NCI-H526 treated with DMSO at 0.1 percent for 48 hours (cell line): ENCODE measurements around the gene EPSTI1.

Source experiments
- DNase-seq: peaks from one replicate; lab custom pipeline; 2025; lab: John Stamatoyannopoulos, UW

Gene EPSTI1

DNA sequence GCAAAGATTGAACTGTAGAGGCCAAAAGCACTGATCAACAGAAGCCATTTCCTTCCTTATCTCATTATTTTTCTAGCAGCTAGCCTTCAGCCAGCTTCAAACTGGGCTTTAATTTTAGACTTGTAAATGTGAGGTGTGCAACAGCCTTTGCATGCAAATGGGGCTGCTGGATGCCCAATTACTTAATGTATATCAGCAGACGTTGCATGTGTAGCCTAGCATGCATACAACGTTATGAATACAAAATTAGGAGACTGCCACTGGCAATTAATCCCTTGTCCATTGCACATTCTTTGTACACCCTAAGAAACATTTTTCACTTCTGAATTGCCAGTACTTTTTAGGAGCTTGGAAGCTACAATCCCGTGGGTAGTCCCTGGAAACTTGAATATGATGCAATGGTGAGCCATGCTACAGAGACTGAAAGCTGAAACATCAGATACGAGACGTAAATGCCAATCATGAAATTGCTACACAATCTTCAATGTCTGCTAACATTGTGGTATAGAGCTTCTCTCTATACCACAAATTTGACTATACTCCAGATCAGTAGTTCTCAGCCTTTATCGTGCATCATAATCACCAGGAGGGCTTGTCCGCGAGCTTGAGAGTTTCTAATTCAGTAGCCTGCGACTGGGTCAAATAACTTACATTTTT is 20.2 kb downstream of the EPSTI1 start:
- peak; percentile 96 for DNase-seq

DNA sequence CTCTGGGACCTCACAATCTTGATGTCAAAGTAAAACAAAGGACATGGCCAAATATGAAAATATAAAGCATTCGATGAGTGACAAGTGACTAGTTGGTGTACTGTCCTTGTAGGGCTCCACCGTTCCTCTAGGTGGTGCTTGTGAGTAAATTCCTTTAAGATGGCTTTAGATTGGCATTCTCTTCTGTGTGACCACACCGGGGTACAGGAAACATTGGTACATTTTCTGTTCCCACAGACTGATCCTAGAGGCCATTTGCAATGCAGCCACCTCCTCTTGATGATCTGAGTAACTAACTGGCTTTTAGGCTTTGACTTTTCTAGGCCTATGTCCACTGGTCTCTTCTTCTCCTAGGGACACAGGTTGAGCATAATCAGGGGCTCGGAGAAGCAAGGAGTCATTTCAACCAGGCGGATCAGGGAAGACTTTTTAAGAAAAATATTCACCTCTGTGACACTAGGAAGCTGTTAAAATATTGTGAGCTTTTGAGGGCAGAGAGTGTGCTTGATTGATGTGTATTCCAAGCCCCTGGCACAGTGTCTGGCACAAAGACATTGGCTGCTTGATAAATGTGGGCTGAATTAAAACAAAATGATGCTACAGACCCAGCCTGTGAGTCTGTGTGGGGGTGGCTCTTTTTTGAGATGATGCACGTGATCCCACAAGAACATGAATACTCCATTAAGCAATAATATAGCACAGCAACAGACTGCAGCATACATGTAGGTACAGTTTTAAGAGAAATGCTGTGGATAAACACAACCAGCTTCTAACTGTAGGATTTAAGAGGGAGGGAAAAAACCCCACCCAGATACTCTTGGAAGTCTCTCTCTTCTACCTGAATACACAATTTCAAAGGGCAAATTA is 21.0 kb downstream of the EPSTI1 start:
- peak; percentile 67 for DNase-seq

DNA sequence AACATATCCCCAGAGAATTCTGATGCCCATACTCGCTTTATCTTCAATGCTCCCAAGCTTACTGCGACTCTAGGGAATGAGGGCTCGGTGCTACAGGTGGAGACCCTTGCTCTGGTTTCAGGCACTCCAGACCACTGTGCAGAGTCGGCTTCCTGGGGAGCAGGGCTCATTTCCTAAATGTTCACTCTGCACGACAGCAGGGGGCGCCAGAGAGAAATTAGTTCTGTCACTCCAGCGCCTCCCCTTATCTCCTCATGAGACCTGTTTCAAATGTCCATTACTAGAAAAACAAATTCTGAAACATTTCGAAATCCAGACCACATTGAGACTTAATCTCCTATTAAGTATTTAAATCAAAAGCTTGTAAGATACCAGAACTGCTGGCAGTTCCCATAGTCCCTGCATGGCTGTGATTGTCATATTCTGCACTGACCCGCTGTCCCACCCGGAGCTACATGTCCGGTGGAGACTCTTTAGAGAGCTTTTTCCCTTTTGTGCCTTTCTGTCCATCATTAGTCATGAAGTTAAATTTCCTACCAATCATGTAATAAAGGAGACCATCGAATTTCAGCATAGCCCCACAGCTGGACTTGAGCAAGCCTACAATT is 22.4 kb downstream of the EPSTI1 start:
- DNase-seq: peak; percentile 26

DNA sequence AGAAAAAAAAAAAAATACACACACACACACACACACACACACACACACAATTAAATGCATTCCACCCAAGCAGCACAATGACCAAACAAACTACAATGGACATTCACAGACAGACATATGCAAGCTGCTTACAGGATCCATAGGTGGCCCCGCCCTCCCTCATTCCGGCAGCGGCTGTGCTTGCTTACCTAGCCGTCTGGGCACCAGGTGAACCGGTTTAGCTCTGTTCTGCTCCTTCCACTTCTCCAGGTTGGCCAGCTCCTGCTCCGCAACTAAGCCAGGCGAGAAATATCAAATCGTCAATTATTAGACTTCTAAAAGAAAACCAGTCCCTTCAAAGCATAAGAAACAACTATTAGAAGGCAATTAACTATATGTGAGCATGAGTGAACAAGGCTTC is 23.1 kb downstream of the EPSTI1 start:
- DNase-seq: peak; percentile 64

DNA sequence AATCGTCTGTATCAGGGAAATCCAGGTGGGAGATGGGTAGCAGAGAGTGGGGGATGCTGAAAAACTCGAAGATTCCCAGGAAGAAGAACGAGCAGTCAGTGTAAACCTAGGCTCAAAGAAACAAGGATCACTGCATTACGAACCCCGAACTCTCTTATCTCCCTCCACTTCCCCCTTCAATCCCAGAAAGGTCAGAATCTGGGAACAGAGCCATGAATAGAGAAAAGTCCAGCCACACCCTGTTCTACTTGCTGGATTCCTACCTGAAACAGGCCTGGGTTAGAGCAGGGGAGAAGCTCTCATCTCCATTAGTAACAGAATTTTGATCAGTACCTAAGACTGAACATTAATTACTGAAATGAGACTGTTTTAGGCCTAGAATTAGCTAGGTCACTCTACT is 24.4 kb downstream of the EPSTI1 start:
- DNase-seq: no peak

DNA sequence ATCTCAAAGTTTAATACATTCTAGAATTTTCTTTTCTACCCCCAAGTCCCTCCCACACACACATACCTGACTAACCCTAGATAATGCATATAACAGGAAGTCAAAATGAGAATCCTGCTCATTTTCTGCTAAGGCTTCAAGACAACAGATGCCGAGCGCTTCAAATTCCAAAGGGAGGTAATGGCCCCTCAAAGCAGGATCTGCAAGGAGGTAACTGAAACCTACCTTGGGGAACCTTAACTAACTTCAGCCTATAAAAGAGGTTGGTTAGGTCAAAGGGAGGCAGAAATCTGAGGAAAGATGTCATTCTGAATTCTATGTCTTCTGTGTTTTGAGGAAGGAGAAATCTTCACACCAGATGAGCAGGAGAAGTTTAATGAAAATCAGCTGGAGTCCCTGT is 26.8 kb downstream of the EPSTI1 start:
- no peak for DNase-seq

DNA sequence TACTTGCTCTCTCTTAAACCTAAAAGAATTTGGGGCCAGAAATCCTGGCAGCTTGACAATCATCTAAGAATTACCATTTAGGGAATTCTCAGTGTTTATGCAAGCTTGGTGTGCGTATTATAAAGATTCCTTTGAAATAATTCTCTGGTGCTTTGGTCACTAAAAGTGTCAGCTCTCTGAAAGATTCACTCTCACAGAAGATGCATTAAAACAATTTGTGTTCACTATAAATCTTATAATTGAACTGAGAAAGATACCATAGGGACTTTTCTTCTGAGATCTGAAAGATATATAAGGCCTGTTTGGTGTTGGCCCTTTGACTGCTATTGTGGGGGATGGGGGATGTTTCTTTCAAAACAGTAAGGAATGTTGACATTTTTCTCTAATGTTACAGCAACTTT is 27.3 kb downstream of the EPSTI1 start:
- DNase-seq: no peak

DNA sequence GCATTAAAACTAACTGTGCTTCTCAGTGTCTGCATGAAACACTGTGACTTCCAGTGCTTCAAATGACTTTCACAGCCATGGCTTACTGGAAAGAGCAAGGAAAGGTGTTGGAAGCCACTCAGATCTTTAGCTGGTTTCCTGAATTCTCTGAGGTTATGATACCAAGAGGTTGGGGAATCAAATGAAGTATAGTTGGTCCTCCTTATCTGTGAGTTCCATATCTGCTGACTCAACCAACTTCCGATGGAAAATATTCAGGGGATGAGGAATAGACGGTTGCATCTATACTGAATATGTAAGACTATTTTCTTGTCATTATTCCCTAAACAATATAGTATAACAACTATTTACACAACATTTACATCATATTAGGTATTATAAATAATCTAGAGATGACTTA is 32.4 kb downstream of the EPSTI1 start:
- no peak for DNase-seq

DNA sequence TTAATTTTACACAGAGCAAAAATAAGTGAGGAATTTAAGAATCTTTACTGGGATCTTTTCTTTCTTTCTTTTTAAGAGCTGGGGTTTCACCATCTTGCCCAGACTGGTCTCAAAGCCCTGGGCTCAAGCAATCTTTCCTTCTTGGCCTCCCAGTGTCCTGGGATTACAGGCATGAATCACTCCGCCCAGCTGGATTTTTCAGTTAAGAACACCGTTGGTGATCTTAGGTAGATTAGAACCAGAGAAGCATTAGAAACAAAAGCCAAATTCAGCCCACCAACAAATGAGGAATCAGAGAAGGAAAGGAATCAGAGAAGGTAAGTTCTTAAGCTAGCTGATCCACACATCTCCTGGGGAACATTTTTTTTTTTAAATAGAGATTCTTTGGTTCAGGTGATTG is 34.2 kb downstream of the EPSTI1 start:
- DNase-seq: no peak

DNA sequence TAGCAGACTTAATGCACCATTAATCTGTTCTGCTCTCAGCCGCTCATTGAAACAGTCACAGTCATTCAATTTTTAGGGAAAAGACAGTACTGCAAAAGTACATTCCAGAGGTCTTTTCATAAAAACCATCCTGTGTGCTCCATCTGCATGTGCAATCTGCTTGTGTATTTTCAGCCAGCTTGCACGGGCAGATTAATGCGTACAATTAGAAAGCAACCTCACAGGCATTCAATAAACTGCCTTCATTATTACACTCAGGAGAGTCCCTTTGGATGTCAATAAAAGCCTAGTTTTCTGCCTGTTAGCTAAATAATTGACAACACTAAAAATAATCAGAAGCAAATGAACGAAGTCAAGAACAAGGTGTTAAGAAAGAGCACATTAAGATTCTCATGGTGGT is 41.9 kb downstream of the EPSTI1 start:
- DNase-seq: no peak

DNA sequence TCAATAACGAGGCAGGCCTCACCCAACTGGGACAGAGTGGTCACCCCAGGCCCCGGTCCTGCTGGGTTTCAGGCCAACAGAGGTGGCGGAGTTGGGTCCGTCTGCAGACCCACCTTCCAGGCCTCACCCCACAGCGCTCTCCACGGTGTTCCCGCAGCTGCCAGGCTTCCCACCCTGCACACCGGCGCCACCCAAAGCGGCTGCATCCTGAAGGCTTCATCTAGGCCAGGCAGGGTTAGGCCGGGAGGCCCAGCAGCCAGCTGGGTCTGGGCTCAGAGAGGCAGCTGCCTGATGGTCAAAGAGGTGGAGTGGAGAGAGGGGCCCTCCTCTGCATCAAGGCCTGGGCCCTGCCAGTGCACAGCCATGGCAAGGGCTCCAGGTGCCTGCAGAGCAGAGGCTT is 44.1 kb downstream of the EPSTI1 start:
- no peak for DNase-seq

DNA sequence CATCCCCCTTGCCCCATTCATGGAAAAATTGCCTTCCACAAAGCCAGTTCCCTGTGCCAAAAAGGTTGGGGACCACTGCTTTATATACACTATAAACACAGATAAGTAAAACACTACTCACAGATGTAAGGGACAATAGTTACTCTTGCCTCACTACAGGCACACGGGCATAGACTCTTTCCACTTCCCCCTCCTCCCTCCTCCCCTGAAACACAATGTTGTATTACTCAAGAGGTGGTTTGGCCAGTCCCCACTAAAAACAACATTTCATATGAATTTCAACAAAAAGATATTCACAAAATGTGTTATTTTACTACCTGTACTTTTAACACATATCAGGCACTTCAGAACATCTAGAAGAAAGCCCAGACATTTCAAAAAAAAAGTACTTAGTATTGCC is 45.1 kb downstream of the EPSTI1 start:
- no peak for DNase-seq

DNA sequence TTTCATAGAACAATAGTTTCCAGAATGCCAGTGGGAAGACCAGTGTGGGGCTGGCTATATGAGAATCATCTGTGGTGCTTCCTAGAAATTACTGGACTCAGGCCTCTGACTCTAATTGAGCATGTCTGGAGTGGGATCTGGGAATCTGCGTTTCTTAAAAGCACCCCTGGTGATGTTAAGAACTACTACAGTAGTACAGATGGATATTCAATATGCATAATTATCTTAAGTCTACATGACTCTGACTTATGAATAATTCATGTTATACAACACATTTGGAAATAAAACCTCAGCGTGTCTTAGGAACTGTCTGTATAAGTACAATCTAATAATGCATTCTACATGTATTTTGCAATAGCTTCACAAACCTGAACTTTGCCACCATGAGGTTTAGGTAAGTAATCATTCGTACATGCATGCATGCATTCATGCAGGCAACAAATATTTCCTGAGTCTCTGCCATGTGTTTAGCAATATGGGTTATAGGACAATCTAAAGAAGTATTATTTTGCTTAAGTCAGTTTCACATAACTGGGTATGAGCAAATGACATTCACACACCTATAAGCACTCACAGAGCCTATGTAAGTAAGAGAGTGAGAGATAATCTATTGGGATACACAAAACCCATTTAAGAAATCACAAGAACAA is 62.0 kb downstream of the EPSTI1 start:
- no peak for DNase-seq

DNA sequence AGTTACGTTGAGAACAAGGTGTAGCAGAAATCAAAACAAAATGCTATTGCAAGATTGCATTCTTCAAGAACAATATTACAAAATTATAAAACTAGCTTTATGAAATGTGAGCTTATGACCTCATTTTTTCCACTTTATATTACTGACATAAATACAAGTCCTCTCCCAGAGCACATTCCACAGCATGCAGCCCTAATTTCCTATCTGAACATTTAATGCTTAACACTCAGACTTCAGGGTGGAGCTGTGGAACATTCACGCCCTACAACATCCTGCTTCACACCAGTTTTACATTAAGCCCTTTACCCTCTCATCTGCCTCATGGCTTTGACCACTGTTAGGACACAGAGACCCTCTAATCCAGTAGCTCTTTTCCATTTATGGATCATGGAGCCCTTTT is 65.5 kb downstream of the EPSTI1 start:
- no peak for DNase-seq

DNA sequence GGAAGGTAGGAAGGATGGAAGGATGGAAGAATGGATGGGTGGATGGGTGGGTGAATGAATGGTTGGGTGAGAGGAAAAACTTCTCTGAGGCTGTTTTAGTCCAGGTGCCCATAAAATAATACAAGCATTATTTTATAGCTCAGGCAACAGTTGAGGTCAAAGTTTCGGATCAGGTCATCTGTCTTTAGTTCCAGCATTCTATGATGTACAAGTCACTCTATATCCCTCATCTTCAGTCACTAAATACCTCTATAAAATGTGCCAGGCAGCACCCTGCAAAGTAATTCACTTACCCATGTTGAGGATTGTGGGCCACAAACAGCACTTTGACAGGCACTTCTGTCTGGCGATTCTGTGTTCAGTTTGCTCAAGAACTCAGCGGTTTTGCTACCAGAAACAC is 66.0 kb downstream of the EPSTI1 start:
- no peak for DNase-seq

DNA sequence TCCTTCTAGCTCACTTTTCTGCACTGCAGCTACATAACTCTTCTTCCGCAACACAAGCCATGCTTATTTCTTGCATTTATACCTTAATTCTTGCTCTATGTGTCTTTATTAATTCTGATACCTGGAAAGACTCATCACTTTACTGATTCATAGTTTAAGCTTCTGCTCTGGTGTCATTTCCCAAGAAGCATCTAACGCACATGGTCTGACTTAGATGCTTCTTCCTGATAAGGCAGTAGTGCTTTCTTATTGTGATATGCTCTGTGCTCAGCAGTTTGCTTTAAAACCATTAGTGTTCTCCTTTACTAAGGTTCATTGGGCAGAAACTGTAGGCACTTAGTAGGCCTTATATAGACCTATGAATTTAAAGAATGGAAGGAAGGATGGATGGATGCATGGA is 66.4 kb downstream of the EPSTI1 start:
- DNase-seq: no peak

DNA sequence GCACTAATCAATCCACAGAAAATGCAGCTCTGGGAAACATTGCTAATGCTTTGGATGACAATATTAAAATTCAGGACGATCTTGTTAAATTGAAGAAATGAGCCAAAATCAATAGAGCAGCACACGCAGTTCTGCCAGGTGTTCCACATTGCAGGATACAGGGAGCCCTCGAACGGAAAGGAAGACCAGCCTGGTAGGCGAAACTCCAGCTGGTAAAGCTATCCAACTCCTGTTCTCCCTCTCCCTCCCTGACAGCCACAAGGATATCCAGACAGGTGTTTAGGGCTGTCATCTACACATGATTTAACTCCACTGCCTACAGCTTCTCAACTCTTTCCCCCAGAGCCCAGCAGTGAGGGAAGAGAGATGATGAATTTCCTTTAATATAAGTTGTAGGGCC is 67.7 kb downstream of the EPSTI1 start:
- no peak for DNase-seq

DNA sequence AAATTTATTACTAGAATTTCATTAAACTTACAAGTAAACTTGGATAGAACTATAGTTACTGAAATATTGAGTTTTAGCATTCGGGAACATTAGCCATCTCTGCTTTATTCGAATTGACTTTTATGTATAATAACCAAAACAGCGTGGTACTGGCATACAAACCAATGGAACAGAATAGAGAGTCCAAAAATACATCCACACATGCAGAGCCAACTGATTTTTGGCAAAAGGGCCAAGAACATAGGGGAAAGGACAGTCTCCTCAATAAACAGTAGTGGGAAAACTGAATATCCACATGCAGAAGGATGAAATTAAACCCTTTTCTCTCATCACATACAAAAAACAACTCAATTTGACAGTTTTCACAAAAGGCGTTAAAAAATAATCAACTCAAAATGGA is 84.3 kb downstream of the EPSTI1 start:
- DNase-seq: no peak

DNA sequence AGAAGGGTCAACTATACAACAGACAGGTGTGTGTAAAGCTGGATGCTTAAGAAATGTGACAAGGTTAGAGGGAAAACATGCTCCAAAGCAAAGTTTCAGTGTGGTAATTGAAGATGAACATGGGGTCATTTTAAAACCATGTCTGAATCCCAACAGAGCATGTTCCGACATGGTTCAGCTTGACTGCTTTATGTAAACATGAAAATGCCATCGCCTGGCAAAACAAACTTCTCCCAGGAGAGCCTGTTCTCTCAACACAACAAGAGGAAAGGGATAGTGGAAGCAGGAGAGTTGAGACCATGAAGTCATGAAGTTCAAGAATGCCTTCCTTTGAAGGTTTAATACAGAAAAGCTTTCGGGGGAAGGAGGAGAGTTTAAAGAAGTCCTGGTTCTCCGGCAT is 85.8 kb downstream of the EPSTI1 start:
- DNase-seq: peak; percentile 84

DNA sequence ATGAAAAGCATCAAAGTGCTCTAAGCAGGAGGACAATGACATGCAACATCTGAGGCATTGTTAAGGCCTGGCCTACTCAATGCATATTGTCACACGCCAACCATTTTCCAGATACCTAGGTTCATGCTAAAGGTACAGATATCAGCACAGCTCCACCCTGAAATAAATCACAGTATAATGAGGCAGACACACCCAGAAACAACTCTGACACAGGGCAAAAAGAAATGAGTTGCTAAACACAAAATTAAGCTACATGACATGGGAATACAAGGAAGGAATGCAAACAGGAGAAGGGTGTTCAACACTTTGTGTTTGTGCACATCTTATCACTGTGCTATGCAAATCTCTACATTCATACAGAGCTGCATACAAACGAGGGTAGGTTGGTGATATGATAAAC is 86.5 kb downstream of the EPSTI1 start:
- DNase-seq: peak; percentile 79

DNA sequence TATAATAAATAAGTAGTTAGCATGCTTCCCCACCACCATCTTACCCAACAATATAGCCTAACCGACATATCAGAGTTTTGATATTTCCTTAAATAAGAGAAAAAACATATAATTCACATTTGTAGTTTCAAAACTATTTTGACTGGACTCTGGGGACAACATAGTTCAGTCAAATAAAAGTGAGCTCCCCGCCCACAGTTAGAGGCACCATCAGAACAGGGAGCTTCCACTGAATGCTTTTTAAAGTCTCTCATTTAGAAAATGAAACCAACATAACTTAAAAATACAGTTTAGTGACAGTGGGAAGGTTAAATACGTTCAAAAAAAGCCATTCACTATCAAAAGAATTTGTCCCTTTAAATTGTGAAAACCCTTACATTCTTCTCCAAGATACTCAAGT is 92.8 kb downstream of the EPSTI1 start:
- DNase-seq: no peak

DNA sequence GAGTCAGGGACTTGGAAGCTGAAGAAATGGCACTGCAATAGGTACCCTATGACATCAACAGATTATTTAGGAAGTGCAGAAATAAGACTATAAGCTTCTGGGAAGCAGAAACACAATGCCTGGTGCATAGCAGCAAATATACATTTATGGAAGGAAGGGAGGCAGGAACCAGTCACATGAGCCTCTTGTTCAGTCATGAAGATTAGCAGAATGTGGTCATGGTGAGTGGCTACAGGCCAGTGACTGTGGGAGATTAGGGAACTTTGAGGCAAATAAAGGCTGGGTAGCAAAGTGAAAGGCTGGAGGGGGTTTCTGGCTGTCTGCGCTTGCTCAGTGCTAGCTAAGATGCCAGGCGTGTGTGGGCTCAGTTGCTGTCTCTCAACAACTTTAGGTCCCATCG is 96.3 kb downstream of the EPSTI1 start:
- no peak for DNase-seq

DNA sequence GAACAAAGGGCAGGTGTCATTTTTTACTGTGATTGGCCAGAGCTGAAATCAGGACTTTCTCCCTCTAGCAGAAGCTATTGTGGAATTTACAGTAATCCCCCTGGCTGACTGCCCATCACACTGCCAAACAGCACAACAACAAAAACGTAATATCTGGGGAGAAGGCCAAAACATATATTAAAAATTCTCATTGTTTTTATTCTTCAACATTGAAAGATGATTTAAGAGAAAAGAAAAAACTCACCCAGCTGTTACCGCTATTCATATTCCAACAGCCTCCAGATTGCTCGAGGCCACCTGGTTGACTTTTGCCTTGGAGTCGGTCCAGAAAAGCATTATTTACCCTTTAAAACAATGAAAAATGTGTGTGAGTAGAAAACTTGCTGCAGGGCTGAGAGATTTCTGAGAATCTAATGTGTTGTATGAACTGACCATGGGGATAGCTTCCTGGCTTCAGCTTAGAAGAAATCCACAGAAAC is 97.2 kb downstream of the EPSTI1 start:
- DNase-seq: no peak
